Measurements from ENCODE around the gene SEMA3E.

Gene SEMA3E

DNA sequence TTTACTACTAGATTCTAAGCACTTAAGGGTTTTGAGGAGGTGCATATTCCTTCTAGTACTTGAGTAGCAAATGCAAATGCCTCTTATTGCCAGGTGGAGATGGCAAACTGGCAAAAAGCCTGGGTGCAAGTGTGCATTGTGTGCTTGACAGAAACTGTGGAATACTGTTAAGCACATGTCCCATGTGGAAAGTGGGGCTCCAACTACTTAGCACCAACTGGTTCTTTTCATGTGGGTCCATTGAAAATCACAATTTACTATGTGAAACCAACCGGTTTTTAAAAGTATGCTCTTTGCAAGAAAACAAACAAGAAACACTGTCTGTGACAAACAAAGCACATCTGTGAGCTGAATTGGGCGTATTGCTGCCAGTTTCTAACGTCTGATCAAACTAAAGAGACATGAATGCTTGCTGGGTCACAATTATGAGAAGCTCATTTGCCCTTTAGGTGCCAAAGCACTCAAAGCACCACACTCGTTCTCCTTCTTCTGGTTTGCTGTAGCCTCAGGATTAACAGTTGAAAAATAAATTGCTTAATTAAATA, 197.4 kb downstream of the SEMA3E start:
- H3K27ac ChIP-seq, result no peak overlapping the region
- no peak overlapping the region for H3K4me3 ChIP-seq (IDR thresholded peaks at IDR 0.05; ENCODE audit: insufficient read depth, low read depth, low read length)
- H3K9ac ChIP-seq, result no peak overlapping the region
- H3K36me3 ChIP-seq (ENCODE audit: insufficient read depth), result no peaks in the 10 kb centered on the region
- H4K20me1 ChIP-seq (ENCODE audit: insufficient read depth), result no peaks in the 10 kb centered on the region
- TF ChIP-seq, protein P1, sequence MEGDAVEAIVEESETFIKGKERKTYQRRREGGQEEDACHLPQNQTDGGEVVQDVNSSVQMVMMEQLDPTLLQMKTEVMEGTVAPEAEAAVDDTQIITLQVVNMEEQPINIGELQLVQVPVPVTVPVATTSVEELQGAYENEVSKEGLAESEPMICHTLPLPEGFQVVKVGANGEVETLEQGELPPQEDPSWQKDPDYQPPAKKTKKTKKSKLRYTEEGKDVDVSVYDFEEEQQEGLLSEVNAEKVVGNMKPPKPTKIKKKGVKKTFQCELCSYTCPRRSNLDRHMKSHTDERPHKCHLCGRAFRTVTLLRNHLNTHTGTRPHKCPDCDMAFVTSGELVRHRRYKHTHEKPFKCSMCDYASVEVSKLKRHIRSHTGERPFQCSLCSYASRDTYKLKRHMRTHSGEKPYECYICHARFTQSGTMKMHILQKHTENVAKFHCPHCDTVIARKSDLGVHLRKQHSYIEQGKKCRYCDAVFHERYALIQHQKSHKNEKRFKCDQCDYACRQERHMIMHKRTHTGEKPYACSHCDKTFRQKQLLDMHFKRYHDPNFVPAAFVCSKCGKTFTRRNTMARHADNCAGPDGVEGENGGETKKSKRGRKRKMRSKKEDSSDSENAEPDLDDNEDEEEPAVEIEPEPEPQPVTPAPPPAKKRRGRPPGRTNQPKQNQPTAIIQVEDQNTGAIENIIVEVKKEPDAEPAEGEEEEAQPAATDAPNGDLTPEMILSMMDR (conservative IDR thresholded peaks at IDR 0.05; ENCODE audit: low read depth, low read length), result no peak
- H3K27me3 ChIP-seq (ENCODE audit: insufficient read depth, low read depth), result no peaks in the 10 kb centered on the region
- no peak overlapping the region for H3K4me2 ChIP-seq
- H2AFZ ChIP-seq (ENCODE audit: low read depth), result no peak overlapping the region
- H3K79me2 ChIP-seq (ENCODE audit: insufficient read depth, low read depth), result no peaks in the 10 kb centered on the region
- no peaks in the 10 kb centered on the region for H3K4me1 ChIP-seq (ENCODE audit: low read depth, poor library complexity, severe bottlenecking)

DNA sequence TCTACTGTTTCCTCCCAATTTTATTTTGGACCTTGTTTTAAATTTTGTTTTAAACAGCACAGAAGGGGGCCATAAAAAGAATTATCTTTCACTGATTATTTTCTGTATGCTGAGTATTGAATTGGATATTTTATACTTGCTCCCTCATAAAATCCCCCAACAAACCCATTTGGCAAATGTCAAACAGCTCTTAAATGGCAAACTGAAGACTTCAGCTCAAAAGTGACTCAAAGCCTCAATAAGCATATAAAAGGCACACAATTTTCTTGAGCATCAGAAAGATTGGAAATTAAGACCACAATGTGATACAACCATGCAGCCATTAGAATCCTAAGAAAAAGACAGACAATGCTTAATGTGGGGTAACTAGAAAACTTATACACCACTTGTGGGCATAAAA, 199.2 kb downstream of the SEMA3E start:
- Histone ChIP-seq H3K27ac (no peak overlapping the region), H3K4me2 (no peak overlapping the region), H4K20me1 (ENCODE audit: insufficient read depth) (no peaks in the 10 kb centered on the region), H3K27me3 (ENCODE audit: insufficient read depth, low read depth) (no peaks in the 10 kb centered on the region), H3K36me3 (ENCODE audit: insufficient read depth) (no peaks in the 10 kb centered on the region), H3K79me2 (ENCODE audit: insufficient read depth, low read depth) (no peaks in the 10 kb centered on the region), H2AFZ (ENCODE audit: low read depth) (no peak overlapping the region), H3K4me1 (ENCODE audit: low read depth, poor library complexity, severe bottlenecking) (no peaks in the 10 kb centered on the region), H3K4me3 (IDR thresholded peaks at IDR 0.05; ENCODE audit: insufficient read depth, low read depth, low read length) (no peak overlapping the region), H3K9ac (no peak overlapping the region)
- TF ChIP-seq, protein P1 (conservative IDR thresholded peaks at IDR 0.05; ENCODE audit: low read depth, low read length), result no peak

DNA sequence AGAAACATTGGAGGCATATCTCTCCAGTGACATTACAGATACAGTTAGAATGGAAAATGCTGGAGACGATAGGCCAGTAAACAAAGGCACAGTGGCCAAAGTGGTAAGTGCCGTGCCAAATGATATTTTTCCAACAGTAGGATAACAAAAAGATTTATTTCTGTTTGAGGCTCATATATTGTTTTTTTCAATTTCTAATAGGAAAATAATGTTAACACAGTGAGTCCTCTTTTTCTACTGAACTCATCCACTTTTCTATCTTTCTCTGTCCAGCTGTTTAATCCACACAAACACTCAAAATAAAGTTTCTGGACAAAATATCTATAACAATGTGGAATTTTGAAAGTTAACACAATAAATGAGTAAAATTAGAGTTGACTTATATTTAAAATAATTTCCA, 201.3 kb downstream of the SEMA3E start:
- no peaks in the 10 kb centered on the region for H3K27me3 ChIP-seq (ENCODE audit: insufficient read depth, low read depth)
- no peaks in the 10 kb centered on the region for H4K20me1 ChIP-seq (ENCODE audit: insufficient read depth)
- no peak overlapping the region for H2AFZ ChIP-seq (ENCODE audit: low read depth)
- no peaks in the 10 kb centered on the region for H3K4me1 ChIP-seq (ENCODE audit: low read depth, poor library complexity, severe bottlenecking)
- H3K36me3 ChIP-seq (ENCODE audit: insufficient read depth), result no peaks in the 10 kb centered on the region
- H3K4me2 ChIP-seq, result no peak overlapping the region
- H3K27ac ChIP-seq, result no peak overlapping the region
- no peak overlapping the region for H3K9ac ChIP-seq
- no peaks in the 10 kb centered on the region for H3K79me2 ChIP-seq (ENCODE audit: insufficient read depth, low read depth)
- no peak overlapping the region for H3K4me3 ChIP-seq (IDR thresholded peaks at IDR 0.05; ENCODE audit: insufficient read depth, low read depth, low read length)
- TF ChIP-seq, protein P1 (conservative IDR thresholded peaks at IDR 0.05; ENCODE audit: low read depth, low read length), result no peak

DNA sequence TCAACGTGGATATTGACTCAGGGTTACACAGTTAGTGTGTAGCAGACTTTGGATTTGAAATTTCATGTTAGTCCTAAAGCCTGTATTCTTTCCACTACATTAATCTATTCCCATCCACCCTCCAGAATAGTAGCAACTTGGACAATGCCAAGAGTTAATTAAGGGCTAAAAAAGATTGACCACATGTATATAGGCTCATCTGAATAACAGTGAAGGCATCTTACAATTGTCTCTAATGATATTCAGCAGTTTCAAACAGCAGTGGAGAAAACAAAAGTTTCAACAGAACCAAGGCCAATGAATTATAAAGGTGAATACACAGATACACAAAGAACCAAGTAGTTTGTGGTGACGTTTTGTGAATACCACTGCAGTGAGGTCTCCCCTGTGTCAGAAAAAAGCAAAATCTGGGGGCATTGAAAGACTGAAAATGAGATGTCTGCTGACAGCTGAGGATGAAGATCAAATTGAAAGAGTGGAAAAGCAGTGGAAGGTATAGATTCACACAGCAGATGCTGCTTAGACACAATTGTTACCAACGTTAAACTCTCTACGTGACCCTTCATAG, 202.8 kb downstream of the SEMA3E start:
- Histone ChIP-seq H2AFZ (ENCODE audit: low read depth) (no peak overlapping the region), H3K27me3 (ENCODE audit: insufficient read depth, low read depth) (no peaks in the 10 kb centered on the region), H3K79me2 (ENCODE audit: insufficient read depth, low read depth) (no peaks in the 10 kb centered on the region), H3K4me1 (ENCODE audit: low read depth, poor library complexity, severe bottlenecking) (no peaks in the 10 kb centered on the region), H3K4me3 (IDR thresholded peaks at IDR 0.05; ENCODE audit: insufficient read depth, low read depth, low read length) (no peak overlapping the region), H4K20me1 (ENCODE audit: insufficient read depth) (no peaks in the 10 kb centered on the region), H3K4me2 (no peak overlapping the region), H3K27ac (no peak overlapping the region), H3K36me3 (ENCODE audit: insufficient read depth) (no peaks in the 10 kb centered on the region), H3K9ac (no peak overlapping the region)
- TF ChIP-seq, protein P1 (conservative IDR thresholded peaks at IDR 0.05; ENCODE audit: low read depth, low read length), result no peak

All from KMS-11 (cell line).